Measurements from ENCODE around the gene FAF1.
"Not testable (repeated sequence)": the region's sequence is repeated elsewhere in the genome, so short reads cannot be mapped to it uniquely, and the experiment has no call there.

Gene FAF1

DNA sequence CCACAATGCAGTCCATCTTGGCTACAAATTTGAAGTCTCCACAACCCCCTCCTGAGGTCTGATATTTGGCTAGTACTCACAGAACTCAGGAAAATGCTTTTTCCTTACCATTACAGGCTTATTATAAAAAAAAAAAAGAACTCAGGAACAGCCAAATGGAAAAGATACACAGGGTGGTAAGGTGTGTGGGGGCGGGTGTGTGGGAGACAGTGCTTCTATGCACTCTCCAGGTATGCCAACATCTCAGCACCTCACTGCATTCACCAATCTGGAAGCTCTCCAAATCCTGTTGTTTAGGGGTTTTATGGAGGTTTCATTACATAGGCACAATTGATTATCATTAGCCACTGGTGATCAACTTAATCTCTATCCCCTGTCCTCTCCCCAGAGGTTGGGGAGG lies 126.9 kb downstream of the FAF1 start:
- no peak for DNase-seq

DNA sequence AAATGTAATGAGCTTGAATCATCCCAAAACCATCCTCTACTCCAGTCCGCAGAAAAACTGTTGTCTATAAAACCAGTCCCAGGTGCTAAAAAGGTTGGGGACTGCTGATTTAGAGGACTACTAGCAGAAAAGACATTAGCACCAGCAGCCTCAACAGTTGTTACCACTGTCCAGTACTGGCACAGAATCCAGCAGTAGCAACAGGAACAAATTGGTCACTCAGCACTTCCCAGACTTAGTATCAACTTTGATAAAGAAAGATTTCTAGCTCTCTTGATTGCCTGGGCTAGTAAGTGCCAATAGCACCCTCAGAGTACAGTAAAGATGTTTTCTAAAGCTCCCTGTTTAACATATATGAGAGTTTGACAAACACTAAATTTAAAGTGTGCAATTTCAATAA lies 127.9 kb downstream of the FAF1 start:
- DNase-seq, result no peak

DNA sequence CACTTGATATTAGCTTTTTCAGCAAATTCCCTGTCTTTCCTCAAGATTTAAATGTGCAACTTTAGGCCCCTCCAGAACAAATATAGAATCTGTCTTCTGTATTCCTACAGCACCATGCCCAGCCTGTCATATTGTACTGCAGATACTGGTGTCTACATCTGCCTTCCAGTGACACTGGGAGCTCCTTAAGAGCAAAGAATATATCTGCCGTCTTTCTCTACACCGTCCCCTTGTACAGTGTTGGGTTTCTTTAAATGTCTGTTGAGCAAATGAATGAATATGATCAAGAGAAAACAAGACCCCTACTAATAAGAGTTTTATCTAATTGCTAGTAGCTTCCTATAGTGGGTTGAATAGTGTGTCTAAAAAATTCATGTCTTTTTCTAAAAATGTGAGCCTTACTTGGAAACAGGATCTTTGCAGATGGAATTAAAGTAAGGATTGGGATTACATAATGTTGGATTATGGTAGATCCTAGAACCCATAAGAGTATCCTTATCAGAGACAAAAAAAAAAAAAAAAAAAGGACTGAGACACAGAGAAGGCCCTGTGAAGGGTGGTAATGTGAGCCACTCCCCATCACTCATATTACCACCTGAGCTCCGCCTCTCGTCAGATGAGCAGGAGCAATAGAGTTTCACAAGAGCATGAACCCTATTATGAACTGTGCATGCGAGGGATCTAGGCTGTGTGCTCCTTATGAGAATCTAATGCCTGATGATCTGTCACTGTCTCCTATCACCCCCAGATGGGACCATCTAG lies 128.6 kb downstream of the FAF1 start:
- DNase-seq, result no peak

DNA sequence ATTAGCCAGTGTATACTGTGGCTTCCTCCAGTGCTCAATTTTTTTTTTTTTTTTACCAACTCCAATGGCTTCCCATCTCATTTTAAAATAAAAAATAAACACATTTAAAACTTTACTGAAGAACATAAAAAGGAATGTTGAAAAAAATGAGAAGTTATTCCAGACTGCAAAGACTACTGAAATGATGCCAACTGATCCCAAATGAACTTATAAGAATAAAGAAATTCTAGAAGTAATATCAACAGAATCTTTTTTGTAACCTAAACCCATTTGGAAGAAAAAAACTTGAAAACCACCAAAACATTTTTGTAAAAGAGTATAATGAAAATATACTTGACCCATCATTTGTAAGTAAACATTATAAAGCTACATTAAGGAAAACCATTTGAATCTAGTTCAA lies 129.4 kb downstream of the FAF1 start:
- DNase-seq, result no peak

DNA sequence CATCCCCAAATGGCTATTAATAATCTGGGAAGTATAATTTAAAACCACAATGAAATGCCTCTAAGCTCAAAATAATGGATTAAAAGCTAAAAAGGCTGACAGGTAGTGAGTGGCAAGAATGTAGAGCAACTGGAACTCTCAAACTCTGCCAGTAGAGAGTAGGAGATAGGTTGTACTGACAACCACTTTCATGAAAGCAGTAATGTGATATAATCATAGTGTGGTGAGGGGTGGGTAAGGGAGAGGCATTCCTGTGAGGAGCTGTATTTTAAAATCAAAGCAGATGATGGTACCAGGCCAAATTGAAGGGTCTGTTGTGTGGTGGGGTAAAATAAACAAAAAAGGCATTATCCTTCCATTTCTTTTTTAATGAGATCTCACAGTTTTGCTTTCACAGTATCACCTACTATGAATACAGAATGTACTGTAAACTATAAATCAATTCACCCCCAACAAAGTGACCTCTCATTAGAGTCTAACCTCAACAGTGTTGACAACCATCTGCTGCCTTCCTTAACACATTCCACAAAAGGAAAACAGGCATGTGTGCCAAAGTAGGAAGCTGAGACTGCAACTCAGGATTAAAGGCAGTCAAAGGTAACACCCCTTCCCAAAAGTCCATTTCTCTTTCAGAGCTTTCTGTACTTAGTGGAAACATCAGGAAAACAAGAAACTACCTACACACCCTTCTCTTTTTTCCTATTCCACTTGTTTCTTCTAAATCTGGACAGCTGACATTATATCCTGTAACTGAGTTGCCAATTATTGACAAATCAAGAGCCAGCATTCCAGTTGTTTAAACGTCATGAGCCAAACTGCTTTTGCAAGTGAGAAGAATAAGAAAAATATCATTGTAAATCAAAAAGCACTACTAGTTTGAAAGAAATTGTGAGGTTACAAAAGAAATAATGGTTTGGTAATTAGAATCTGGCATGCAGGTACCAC lies 130.8 kb downstream of the FAF1 start:
- DNase-seq, result no peak

DNA sequence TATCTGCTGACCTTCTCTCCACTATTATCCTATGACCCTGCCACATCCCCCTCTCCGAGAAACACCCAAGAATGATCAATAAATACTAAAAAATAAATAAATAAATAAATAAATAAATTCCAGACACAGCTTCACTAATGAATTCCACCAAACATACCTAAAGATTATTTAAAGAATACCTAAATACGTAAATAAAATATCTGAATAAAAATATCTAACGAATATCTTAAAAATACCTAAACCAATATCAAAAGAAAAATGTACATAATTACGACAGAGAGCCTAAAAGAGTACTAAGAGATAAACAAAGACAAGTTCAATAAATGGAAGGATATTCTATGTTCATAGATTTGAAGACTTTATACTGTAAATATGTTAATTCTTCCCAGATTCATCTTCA lies 132.5 kb downstream of the FAF1 start:
- no peak for DNase-seq

DNA sequence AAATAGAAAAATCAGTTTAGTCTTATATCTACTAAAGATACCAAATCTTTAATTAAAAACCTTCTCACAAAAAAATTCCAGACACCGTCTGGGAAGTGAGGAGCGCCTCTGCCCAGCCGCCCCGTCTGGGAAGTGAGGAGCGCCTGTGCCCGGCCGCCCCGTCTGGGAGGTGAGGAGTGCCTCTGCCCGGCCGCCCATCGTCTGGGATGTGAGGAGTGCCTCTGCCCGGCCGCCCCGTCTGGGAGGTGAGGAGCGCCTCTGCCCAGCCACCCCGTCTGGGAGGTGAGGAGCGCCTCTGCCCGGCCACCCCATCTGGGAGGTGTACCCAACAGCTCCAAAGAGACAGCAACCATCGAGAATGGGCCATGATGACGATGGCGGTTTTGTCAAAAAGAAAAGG lies 133.3 kb downstream of the FAF1 start:
- DNase-seq, result not testable (repeated sequence)

DNA sequence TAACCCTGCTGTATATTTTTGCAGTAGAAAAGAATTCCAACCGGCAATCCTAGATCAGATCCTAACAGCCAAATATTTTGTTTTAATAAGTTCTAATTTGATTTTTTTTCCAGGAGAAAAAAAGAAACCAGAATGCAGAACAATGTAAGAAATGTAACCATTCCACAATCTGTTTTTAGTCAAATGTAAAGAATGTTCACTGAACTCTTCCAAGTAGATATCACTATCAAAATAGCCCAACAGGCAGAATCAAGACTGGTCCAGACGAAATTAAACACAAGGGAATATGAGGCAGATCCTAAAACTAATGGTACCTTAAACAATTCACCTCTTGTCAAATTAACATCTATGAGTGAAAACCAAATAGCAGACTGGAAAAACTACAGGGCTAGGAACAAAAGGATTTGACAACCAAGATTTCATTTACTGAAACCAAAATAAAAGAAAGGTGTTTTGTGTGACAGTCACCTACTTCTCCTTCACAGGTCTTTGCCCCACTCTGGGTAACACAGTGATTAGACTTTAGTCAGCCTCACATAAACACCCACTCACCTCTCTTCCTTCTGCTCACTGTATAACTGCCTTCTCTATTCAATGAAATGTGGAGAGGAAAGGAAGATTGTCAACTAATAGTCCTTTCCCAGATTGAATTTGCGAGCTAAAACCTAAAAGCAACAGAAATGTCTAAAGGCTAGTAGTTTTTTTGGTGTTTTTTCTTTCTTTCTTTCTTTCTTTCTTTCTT lies 137.9 kb downstream of the FAF1 start:
- DNase-seq, result no peak

DNA sequence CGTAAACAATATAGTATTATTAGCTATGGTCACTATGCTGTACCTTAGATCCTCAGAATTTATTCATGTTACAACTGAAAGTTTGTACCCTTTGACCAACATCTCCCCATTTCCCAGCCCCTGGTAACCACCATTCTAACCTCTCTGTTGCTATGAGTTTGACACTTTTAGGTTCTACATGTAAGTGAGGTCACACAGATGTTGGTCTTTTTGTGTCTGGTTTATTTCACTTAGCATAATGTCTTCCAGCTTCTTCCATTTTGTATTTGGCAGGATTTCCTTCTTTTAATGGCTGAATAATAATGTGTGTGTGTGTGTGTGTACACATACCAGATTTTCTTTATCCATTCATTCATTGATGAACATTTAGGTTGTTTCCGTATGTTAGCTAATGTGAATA lies 139.5 kb downstream of the FAF1 start:
- DNase-seq, result no peak

DNA sequence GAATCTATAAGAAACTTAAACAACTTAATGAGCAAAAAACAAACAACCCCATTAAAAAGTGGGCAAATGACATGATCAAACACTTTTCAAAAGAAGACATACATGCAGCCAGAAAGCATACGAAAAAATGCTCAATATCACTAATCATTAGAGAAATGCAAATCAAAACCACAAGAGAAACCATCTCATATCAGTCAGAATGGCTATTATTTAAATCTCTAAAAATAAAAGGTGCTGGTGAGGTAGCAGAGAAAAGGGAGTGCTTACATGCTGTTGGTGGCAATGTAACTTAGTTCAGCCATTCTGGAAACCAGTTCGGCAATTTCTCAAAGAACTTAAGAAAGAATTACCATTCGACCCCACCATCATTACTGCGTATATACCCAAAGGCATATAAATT lies 147.7 kb downstream of the FAF1 start:
- no peak for DNase-seq

DNA sequence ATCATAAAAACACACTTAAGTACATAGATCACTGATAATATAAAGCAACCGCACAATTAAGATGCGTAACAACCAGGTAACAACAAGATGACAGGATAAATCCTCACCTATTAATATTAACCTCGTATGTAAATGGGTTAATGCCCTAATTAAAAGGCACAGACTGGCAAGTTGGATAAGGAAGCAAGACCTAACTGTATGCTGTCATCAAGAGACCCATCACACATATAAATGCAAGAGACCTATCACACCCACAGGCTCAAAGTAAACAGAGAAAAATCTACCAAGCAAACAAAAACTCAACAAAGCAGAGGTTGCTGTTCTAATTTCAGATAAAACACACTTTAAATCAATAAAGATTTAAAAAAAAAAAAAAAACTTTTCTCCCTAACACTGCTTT lies 151.8 kb downstream of the FAF1 start:
- no peak for DNase-seq

DNA sequence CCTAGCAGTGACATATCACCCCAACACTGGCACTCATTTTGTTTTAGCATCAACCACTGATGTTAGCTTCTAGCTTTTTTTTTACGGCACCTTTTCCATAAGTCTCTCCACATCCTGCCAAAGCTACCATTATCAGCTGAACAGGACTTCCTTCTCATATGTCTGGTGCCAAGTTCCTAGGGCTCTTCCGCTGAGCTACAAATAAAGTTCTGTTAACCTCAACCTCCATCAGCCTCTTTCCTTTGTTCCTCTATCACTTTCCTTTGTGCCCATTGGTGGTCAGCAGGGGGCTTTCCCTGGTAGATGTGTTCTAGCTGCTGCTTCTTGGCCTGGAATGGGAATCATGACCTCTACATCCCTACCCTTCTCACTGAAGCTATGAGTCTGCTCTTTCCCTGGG lies 163.8 kb downstream of the FAF1 start:
- DNase-seq, result no peak

DNA sequence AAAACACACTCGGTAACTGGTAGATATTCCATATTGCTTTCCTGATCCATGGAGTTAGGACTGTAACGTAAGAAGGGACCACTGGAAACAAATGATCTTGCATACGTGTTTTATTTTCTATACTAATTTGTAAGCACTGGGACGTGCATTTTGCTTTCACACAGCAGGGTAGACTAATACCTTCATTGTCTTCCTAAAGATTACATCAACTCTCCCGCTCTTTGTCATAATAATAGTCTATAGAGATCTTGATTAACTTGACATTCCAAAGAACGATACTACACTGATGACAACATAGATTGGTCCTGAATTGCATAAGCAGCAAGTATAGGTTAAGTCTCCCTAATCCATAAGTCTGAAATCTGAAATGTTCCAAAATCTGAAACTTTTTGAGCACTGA lies 166.5 kb downstream of the FAF1 start:
- DNase-seq, result no peak

DNA sequence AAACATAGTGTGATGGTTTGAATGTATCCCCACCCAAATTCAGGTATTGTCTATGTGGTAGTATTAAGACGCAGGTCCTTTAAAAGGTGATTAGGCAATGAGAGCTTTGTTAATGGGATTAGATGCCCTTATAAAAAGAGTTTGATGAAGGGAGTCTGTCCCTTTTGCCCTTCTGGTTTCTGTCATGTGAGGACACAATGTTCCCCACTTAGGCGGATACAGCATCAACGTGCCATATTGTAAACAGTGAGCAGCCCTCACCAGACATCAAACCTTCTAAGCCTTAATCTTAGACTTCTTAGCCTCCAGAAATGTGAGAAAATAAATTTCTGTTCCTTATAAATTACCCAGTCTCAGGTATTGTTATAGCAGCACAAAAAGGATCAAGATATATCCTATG lies 172.8 kb downstream of the FAF1 start:
- no peak for DNase-seq

DNA sequence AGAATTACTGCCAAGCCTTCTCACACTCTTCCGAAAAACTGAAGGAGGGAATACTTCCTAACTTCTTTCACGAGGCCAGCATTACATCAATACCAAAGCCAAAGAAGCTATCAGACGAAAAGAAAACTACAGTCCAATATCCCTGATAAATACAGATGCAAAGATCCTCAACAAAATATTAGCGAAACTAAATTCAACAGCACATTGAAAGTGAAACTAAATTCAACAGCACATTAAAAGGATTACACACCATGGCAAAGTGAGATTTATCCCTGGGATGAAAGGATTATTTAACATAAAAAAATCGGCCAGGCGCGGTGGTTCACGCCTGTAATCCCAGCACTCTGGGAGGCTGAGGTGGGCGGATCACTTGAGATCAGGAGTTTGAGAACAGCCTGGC lies 176.8 kb downstream of the FAF1 start:
- no peak for DNase-seq

DNA sequence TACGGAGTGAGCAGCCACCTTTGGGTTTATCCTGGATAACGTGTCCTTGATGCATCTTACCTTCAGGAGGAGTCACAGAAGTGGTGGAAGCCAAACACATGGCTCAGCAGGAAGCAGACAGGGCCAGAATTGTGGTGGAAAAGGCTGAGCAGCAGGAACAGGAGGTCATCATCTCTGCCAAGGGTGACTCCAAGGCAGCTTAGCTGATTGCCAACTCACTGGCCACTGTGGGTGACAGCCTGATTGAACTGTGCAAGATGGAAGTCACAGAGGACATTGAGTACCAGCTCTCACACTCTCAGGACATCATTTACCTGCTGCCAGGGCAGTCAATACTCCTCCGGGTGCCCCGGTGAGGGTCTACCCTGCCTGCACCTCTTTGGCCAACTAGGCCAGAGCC lies 179.3 kb downstream of the FAF1 start:
- DNase-seq, result no peak

DNA sequence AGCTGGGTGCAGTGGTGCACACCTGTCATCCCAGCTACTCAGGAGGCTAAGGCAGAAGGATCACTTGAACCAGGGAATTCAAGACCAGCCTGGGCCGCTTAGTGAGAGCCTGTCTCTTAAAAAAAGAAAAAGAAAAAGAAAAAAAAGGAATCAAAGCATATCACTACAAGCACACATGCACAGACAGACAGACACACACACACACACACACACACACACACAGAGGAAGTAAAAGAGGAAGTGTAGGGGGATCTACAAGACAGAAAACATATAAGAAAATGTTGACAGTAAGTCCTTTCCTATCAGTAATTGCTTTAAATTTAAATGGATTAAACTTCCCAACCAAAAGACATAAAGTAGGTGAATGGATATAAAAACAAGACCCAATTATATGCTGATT lies 180.3 kb downstream of the FAF1 start:
- no peak for DNase-seq

DNA sequence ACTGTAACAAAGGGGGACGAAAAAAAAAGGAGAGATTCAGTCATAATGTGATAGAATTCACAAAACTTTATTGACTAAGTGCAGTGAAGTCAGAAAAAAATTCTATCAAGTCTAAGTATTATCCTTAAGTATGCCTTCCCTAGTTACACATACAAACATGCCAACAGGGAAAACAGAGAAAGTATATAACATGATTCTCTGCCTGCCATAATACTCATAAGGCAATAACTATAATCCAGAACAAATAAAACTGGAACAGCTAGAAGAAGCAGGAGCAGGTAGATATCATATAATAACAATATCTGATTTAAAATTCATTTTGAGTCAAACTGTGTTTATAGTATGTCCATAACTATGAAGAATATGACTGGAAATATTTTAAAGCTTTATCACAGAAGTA lies 184.3 kb downstream of the FAF1 start:
- DNase-seq, result no peak

DNA sequence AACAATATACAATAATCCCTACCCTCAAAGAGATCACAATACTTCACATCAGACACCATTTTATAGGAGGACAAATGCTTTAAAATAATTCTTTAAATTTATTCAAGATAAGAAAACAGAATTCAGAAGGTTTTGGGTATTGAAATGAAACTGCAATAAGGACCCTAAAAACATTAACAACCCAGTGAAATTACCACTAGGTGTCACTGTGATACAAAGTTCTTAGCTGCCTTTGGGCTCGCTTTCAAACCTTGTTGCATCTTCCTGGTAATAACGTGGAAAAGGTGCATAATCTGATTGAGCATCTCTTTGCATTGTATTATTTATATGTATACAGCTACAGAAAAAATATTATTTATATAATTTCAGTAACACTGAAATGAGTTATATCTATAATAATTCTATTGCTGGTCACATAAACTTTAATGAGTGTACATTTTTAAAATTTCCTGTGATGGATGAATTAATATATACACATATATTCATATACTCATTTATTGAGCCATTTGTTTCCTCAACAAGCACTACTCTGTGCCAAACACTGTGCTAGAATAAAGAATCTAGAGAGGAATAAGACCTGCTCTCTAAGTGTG lies 185.2 kb downstream of the FAF1 start:
- no peak for DNase-seq

DNA sequence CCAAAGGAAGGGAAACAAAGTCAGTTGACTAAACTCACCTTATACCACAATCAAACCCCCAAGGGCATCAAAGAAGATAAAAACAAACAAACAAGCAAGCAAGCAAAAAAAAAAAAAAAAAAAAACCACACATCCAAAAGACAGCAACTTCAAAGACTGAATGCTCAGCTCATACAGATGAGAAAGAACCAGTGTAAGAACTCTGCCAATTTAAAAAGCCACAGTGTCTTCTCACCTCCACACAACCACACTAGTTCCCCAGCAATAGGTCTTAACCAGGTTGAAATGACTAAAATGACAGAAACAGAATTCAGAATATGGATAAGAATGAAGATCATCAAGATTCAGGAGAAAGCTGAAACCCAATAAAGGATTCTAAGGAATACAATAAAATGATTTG lies 193.4 kb downstream of the FAF1 start:
- no peak for DNase-seq

DNA sequence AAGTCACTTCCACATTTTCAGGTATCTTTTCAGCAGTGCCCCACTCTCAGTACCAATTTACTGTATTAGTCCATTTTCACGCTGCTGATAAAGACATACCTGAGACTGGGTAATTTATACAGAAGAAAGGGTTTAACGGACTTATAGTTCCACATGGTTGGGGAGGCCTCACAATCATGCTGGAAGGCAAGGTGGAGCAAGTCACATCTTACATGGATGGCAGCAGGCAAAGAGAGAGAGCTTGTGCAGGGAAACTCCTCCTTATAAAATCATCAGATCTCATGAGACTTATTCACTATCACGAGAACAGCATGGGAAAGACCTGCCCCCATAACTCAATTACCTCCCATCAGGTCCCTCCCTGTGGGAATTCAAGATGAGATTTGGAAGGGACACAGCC lies 203.5 kb downstream of the FAF1 start:
- DNase-seq, result not testable (repeated sequence)

DNA sequence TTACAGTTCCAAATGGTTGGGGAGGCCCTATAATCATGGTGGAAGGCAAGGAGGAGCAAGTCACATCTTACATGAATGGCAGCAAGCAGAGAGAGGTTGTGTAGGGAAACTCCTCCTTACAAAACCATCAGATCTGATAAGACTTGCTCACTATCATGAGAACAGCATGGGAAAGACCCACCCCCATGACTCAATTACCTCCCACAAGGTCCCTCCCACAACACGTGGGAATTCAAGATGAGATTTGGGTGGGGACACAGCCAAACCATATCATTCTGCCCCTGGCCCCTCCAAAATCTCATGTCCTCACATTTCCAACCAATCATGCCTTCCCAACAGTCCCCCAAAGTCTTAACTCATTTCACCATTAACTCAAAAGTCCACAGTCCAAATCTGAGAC lies 205.3 kb downstream of the FAF1 start:
- not testable (repeated sequence) for DNase-seq

DNA sequence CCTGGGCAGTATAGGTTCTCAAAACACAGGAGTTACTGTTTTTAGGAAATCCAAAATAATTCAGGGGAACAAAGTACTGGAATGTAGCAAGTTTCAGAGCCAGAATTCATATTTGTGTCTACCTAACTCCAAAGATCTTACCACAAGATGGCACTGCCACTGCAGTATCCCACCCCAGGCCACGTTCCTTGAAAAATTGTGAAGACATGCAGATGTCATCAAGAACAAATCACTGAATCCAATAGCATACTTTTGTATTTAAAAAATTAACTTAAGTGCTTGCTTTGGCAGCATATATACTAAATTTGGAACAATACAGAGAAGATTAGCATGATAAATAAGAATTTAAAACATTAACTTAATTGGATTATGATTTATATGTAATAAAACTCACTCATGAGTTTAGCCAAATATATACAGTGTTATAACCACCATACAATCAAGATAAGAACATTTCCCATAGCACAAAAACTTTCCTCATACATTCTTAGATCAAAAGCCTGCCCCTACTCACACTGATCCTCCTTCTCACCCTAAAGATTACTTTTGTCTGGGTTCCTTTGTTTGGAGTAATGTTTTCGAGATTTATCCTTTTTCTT lies 209.9 kb downstream of the FAF1 start:
- no peak for DNase-seq
